ENCODE measurements around the gene SETBP1.
"Not testable (repeated sequence)": the region's sequence is repeated elsewhere in the genome, so short reads cannot be mapped to it uniquely, and the experiment has no call there.

Gene SETBP1

DNA sequence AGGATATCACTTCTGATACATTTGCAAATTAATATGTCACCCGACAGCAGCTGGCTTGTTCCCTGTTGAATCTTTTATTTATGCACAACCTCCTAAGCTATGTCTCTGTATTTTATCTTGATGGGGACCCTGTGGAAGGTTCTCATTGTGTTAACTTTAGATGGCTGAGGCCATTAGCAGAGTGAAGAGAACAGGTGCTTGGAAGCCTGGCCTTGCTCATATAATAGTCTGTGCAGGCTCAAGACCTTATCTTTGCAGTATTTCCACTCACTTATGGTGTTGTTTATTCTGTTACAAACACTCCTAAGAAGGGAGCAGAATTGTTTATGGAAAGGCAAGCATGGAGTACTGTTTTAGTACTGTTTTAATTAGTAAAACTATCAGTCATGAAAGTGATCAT, 107.6 kb downstream of the SETBP1 start:
- Mint-ChIP-seq H3K4me3 (no peak overlapping the region), H3K27ac (no peak overlapping the region), H3K9me3 (no peaks in the 10 kb centered on the region), H3K36me3 (ENCODE audit: insufficient read depth) (no peaks in the 10 kb centered on the region), H3K27me3 (no peaks in the 10 kb centered on the region), H3K4me1 (ENCODE audit: low read depth in 2 of 2) (peaks cover 3 to 8% of the 10 kb centered on the region in 2 donors)
- ATAC-seq (replicated peaks) = no peak
- DNase-seq = no peak

DNA sequence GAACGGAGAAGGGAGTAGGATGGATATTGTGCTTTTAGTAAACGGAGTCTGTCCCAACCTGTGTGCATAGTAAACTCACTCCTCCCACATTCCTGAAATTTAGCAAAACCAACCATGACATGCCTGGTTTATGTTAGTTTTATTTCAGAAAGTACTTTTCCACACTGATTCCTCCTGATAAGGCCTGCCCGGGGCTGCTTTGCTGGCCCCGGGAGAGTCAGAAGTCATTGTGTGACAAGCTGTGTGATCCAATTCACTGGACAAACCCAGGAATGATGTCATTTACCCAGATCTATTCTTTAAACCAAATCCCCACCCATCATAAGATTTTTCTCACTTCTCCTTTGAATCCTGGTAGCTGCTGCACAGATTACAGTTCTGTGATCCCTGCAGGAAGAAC, 109.0 kb downstream of the SETBP1 start:
- Mint-ChIP-seq H3K4me1 (ENCODE audit: low read depth in 2 of 2) (peaks cover 3 to 12% of the 10 kb centered on the region in 2 donors), H3K27me3 (no peaks in the 10 kb centered on the region), H3K36me3 (ENCODE audit: insufficient read depth) (no peaks in the 10 kb centered on the region), H3K27ac (peak overlapping the region in 1 of 2 donors; percentile 71), H3K4me3 (no peak overlapping the region), H3K9me3 (no peaks in the 10 kb centered on the region)
- DNase-seq (no peak), ATAC-seq (replicated peaks) (no peak)

GRCh38 chr18:44790860-44791259, 110.2 kb downstream of the SETBP1 start:
- ATAC-seq (replicated peaks) = no peak
- H3K9me3 Mint-ChIP-seq = no peaks in the 10 kb centered on the region
- H3K27me3 Mint-ChIP-seq = no peaks in the 10 kb centered on the region
- peaks cover 5 to 12% of the 10 kb centered on the region in 2 donors for H3K4me1 Mint-ChIP-seq (ENCODE audit: low read depth in 2 of 2)
- H3K36me3 Mint-ChIP-seq (ENCODE audit: insufficient read depth) = no peaks in the 10 kb centered on the region
- no peak for DNase-seq
- H3K4me3 Mint-ChIP-seq = no peak overlapping the region
- no peak overlapping the region for H3K27ac Mint-ChIP-seq

- ATAC-seq (replicated peaks) (no peak), DNase-seq (no peak)
- H3K36me3 Mint-ChIP-seq (ENCODE audit: insufficient read depth) = no peaks in the 10 kb centered on the region
- peaks cover 5 to 6% of the 10 kb centered on the region in 2 donors for H3K4me1 Mint-ChIP-seq (ENCODE audit: low read depth in 2 of 2)
- no peaks in the 10 kb centered on the region for H3K9me3 Mint-ChIP-seq
- H3K4me3 Mint-ChIP-seq = no peak overlapping the region
- no peak overlapping the region for H3K27ac Mint-ChIP-seq
- H3K27me3 Mint-ChIP-seq = no peaks in the 10 kb centered on the region
Measured at GRCh38 chr18:44791520-44791919, 110.8 kb downstream of the SETBP1 start.

DNA sequence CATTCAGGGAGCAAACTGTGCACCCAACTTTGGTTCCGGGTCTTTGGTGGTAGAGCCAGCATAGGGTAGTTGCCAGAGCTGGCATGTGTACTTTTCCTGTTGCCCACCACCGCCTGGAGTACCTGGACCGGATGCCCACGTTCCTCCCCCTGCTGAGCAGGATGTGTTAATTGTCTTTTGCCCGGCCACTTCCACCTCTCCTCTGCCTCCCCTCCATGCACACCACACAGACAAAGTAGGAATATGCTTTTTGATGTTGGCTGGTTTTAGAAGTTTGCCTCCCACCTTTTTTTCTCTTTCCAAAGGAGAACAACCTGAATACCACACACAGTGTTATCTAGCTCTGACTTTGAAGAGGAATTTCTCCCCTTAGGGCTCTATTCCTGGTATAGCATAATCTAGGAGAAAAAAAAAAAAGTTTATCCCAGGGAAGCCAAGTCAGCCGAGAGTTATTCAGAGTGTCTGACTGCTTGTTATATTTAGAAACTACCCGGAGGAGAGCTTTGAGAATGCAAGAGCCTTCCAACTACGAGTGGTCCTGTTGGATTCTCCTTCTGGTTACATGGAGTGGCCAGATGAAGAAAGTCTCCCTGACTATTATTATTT, 111.9 kb downstream of the SETBP1 start:
- Mint-ChIP-seq H3K27ac (no peak overlapping the region), H3K4me3 (no peak overlapping the region), H3K27me3 (no peaks in the 10 kb centered on the region), H3K36me3 (ENCODE audit: insufficient read depth) (no peaks in the 10 kb centered on the region), H3K4me1 (ENCODE audit: low read depth in 2 of 2) (peaks cover 3 to 4% of the 10 kb centered on the region in 2 donors), H3K9me3 (no peaks in the 10 kb centered on the region)
- no peak for ATAC-seq (replicated peaks)
- DNase-seq = no peak

- H3K36me3 Mint-ChIP-seq (ENCODE audit: insufficient read depth) = no peaks in the 10 kb centered on the region
- no peak overlapping the region for H3K4me3 Mint-ChIP-seq
- no peak overlapping the region for H3K27ac Mint-ChIP-seq
- ATAC-seq (replicated peaks) = no peak
- no peak for DNase-seq
- H3K4me1 Mint-ChIP-seq (ENCODE audit: low read depth in 2 of 2) = peaks cover 3 to 4% of the 10 kb centered on the region in 2 donors
- H3K27me3 Mint-ChIP-seq = no peaks in the 10 kb centered on the region
- H3K9me3 Mint-ChIP-seq = no peaks in the 10 kb centered on the region
Measured at GRCh38 chr18:44793194-44793593, 112.5 kb downstream of the SETBP1 start.

DNA sequence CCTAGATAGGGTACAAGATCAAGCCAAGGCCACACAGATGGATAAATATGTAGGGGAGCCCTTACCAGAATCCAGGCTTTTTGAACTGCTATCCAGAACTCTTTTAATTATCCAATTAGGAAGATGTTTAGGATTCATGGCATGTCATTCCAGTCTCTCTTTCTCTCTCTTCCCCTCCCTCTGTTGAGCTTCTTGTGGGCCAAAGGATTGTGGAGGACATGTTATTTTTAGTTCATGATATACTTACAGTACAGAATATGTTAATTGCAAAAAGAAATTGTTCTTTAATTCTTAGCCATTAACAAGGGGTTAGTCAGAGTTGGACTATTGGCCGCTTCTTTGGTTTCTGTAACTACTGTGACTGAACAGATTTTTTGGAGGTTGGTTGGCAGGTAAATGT, 113.0 kb downstream of the SETBP1 start:
- Mint-ChIP-seq H3K4me3 (no peak overlapping the region), H3K9me3 (no peaks in the 10 kb centered on the region), H3K4me1 (ENCODE audit: low read depth in 2 of 2) (peaks cover 3 to 4% of the 10 kb centered on the region in 2 donors), H3K36me3 (ENCODE audit: insufficient read depth) (no peaks in the 10 kb centered on the region), H3K27me3 (no peaks in the 10 kb centered on the region), H3K27ac (peak overlapping the region in 1 of 2 donors; percentile 2)
- no peak for ATAC-seq (replicated peaks)
- no peak for DNase-seq

- no peak overlapping the region for H3K27ac Mint-ChIP-seq
- H3K9me3 Mint-ChIP-seq = peaks cover under 1 to 2% of the 10 kb centered on the region in 2 donors
- DNase-seq = no peak
- H3K4me1 Mint-ChIP-seq (ENCODE audit: low read depth in 2 of 2) = peaks cover 7 to 14% of the 10 kb centered on the region in 2 donors
- H3K27me3 Mint-ChIP-seq = no peaks in the 10 kb centered on the region
- ATAC-seq (replicated peaks) = no peak
- no peaks in the 10 kb centered on the region for H3K36me3 Mint-ChIP-seq (ENCODE audit: insufficient read depth)
- no peak overlapping the region for H3K4me3 Mint-ChIP-seq
Measured at GRCh38 chr18:44795241-44795640, 114.6 kb downstream of the SETBP1 start.

DNA sequence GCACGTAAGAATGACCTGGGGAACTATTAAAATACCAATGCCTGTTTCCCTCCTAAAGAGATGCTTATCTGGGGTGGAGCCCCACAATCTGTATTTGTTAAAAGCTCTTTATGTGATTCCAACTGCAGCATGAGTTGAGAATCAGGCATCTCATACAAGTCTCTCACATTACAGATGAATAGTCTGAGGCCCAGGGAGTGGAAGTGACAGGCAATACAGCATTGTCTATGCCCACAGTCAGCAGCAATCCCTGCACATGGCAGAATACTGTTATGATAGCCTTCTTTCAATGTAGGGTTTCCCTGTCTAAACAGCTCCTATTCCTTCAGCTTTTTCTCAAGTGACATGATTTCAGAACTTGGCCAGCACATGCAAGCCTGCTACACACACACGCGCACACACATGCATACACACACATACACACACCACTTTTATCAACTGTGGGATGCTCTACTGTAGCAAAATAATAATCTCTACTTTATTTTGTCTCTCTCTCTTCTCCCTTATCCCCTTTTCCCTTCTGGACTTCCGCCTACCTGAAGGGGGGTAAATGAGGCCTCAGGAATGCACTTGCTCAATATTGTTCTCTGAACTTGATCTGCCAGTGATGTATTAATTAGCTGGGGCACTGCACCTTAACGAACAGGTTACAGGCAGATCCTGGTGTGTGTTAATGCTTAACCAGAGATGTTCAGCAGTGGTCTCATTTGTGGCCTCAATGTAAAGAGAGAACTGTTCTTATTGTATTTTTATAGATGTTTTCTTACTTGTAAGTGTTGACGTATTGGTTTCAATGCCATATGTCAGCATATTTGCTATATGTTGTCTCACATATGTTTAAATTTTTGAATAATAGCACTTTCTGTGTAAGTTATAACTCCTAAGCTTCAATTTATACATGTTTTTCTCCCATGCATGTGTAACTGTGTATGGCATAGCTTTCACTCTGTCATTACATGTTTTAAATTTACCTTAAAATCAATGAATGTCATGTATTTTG, 116.0 kb downstream of the SETBP1 start:
- peaks cover 7 to 18% of the 10 kb centered on the region in 2 donors for H3K4me1 Mint-ChIP-seq (ENCODE audit: low read depth in 2 of 2)
- ATAC-seq (replicated peaks) (no peak), DNase-seq (no peak)
- H3K36me3 Mint-ChIP-seq (ENCODE audit: insufficient read depth) = peaks cover 3% of the 10 kb centered on the region
- H3K4me3 Mint-ChIP-seq = no peak overlapping the region
- H3K9me3 Mint-ChIP-seq = peaks cover 4 to 9% of the 10 kb centered on the region in 2 donors
- H3K27me3 Mint-ChIP-seq = no peaks in the 10 kb centered on the region
- no peak overlapping the region for H3K27ac Mint-ChIP-seq

- Mint-ChIP-seq H3K36me3 (ENCODE audit: insufficient read depth) (peaks cover 3% of the 10 kb centered on the region), H3K27ac (peak overlapping the region in 1 of 2 donors; percentile 6), H3K4me3 (no peak overlapping the region), H3K4me1 (ENCODE audit: low read depth in 2 of 2) (peaks cover 7 to 18% of the 10 kb centered on the region in 2 donors), H3K27me3 (no peaks in the 10 kb centered on the region), H3K9me3 (peaks cover 4 to 9% of the 10 kb centered on the region in 2 donors)
- ATAC-seq (replicated peaks) (no peak), DNase-seq (no peak)
Measured at GRCh38 chr18:44798433-44799048, 117.9 kb downstream of the SETBP1 start.

DNA sequence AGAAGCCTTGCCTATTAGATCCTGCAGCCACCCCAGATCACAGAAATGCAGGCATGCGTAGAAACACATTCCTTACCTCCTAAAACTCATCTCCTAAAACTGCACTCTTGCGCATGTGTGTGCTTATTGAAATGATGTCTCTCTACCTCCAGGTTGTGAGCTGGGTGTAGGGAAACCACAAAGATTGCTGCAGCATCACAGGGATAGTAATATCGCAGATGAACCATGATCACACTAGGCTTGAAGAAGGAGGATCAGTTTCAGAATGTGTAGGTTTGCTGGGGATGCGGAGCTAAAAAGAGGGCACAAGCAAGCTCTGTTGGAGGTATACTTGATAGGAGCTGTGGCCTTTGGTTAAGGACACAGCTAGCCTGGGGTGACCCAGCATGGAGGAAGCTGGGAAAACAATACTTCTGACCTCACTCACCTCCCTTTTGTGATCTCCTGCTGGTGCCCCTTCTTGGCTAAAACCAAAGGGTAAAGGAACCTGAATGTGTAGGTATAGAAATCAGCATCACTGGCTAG, 118.8 kb downstream of the SETBP1 start:
- Mint-ChIP-seq H3K4me3 (no peak overlapping the region), H3K9me3 (peaks cover 4 to 9% of the 10 kb centered on the region in 2 donors), H3K27me3 (no peaks in the 10 kb centered on the region), H3K27ac (peak overlapping the region in 1 of 2 donors; percentile 52), H3K4me1 (ENCODE audit: low read depth in 2 of 2) (peaks cover 7 to 14% of the 10 kb centered on the region in 2 donors), H3K36me3 (ENCODE audit: insufficient read depth) (peaks cover 3% of the 10 kb centered on the region)
- no peak for DNase-seq
- ATAC-seq (replicated peaks) = no peak

GRCh38 chr18:44799907-44800421, 119.3 kb downstream of the SETBP1 start:
- ATAC-seq (replicated peaks) = no peak
- Mint-ChIP-seq H3K4me1 (ENCODE audit: low read depth in 2 of 2) (peaks cover 7 to 14% of the 10 kb centered on the region in 2 donors), H3K9me3 (peaks cover 4 to 9% of the 10 kb centered on the region in 2 donors), H3K36me3 (ENCODE audit: insufficient read depth) (peaks cover 3% of the 10 kb centered on the region), H3K4me3 (peak overlapping the region in 1 of 2 donors; percentile 34), H3K27me3 (no peaks in the 10 kb centered on the region), H3K27ac (peak overlapping the region in 1 of 2 donors; percentile 52)
- no peak for DNase-seq

DNA sequence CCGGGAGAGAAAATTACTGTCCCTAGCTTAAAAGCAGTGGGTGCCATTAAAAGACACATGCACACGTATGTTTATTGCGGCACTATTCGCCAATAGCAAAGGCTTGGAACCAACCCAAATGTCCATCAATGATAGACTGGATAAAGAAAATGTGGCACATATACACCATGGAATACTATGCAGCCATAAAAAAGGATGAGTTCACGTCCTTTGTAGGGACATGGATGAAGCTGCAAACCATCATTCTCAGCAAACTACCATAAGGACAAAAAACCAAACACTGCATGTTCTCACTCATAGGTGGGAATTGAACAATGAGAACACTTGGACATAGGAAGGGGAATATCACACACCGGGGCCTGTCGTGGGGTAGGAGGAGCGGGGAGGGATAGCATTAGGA, 120.1 kb downstream of the SETBP1 start:
- not testable (repeated sequence) for H3K27me3 Mint-ChIP-seq; DNase-seq; ATAC-seq (replicated peaks); H3K4me3 Mint-ChIP-seq; H3K27ac Mint-ChIP-seq; H3K9me3 Mint-ChIP-seq; H3K36me3 Mint-ChIP-seq (ENCODE audit: insufficient read depth)
- H3K4me1 Mint-ChIP-seq (ENCODE audit: low read depth in 2 of 2) = peaks cover 9 to 20% of the 10 kb centered on the region in 2 donors
